Measurements from ENCODE around the gene DNAAF2.

DNAAF2 gene

DNA sequence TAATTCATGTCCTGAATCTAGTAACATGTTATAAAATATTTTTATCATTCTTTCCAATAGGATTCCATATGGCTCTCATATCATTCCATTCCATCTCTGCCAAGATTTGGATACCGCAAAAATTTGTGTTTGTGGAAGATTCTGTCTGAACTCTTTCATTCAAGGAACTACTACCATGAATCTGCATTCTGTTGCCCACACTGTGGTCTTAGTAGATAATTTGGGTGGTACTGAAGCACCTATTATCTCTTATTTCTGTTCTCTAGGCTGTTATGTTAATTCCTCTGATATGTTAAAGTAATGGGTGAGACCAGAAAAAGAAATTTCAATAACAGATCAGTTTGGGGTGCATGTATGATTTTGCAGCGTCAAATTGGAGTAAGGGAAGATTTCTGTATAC is 20.8 kb downstream of the DNAAF2 start:
- Histone ChIP-seq H3K27ac (no peak overlapping the region), H3K4me1 (ENCODE audit: control insufficient read depth in 1 of 2, insufficient read depth in 1 of 2, low read depth in 1 of 2, low read length in 1 of 2) (peaks cover 7 to 8% of the 10 kb centered on the region in 2 experiments), H3K4me3 (ENCODE audit: low read depth in 1 of 2, low read length in 1 of 2) (no peak overlapping the region), H3K36me3 (peaks cover 25% of the 10 kb centered on the region), H3K27me3 (no peaks in the 10 kb centered on the region), H3K9me3 (no peaks in the 10 kb centered on the region)
- TF ChIP-seq CTCF (IDR thresholded peaks at IDR 0.05), result no peak

DNA sequence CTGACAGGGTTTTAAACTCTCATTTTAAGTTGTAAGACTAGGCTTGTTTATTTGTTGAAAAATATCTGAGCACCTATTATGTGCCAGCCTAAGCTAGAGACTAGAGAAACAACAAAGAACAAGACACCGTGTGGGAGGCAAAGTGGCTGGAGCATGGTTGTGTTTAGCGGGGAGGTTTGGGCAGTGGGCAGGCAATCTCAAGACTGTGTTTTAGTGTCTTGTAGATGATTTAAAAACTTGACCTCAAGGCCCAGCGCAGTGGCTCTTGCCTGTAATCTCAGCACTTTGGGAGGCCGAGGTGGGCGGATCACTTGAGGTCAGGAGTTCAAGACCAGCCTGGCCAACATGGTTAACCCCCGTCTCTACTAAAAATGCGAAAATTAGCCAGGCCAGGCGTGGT is 22.4 kb downstream of the DNAAF2 start:
- H3K4me1 ChIP-seq (ENCODE audit: control insufficient read depth in 1 of 2, insufficient read depth in 1 of 2, low read depth in 1 of 2, low read length in 1 of 2), result no peaks in the 10 kb centered on the region

DNA sequence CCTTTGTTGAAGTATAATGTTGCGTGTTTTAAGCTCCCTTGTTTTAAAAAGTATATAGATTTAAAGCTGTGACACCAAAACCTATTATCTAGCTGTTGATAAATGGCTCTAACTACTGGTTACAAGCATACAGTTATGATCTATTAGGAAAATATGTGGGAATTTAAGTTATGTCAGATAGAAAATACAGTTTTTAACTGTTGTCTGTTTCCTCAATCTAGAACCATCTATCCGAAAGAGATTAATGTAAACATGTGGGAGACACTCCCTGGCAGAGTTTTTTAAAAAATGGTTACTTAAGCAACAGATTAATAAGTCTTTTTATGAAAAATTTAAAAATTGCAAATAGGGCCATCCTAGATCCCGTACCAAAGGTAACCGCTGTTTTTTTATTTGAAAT is 22.8 kb downstream of the DNAAF2 start:
- no peak for TF ChIP-seq CTCF (IDR thresholded peaks at IDR 0.05)
- Histone ChIP-seq H3K27ac (no peak overlapping the region), H3K9me3 (no peaks in the 10 kb centered on the region), H3K4me1 (ENCODE audit: control insufficient read depth in 1 of 2, insufficient read depth in 1 of 2, low read depth in 1 of 2, low read length in 1 of 2) (no peaks in the 10 kb centered on the region), H3K27me3 (no peaks in the 10 kb centered on the region), H3K4me3 (ENCODE audit: low read depth in 1 of 2, low read length in 1 of 2) (no peak overlapping the region), H3K36me3 (peaks cover 14% of the 10 kb centered on the region)

More for the DNA sequence above, 22.4 kb downstream of the DNAAF2 start:
- no peaks in the 10 kb centered on the region for H3K27me3 ChIP-seq
- no peak for TF ChIP-seq CTCF (IDR thresholded peaks at IDR 0.05)
- no peaks in the 10 kb centered on the region for H3K9me3 ChIP-seq
- H3K36me3 ChIP-seq, result peaks cover 14% of the 10 kb centered on the region
- no peak overlapping the region for H3K4me3 ChIP-seq (ENCODE audit: low read depth in 1 of 2, low read length in 1 of 2)
- H3K27ac ChIP-seq, result no peak overlapping the region

- Histone ChIP-seq H3K4me1 (ENCODE audit: control insufficient read depth in 1 of 2, insufficient read depth in 1 of 2, low read depth in 1 of 2, low read length in 1 of 2) (no peaks in the 10 kb centered on the region), H3K36me3 (peaks cover 14% of the 10 kb centered on the region), H3K27ac (no peak overlapping the region), H3K9me3 (no peaks in the 10 kb centered on the region), H3K4me3 (ENCODE audit: low read depth in 1 of 2, low read length in 1 of 2) (no peak overlapping the region), H3K27me3 (no peaks in the 10 kb centered on the region)
- TF ChIP-seq CTCF (IDR thresholded peaks at IDR 0.05), result no peak
Measured at GRCh38 chr14:49607583-49607982, 27.5 kb downstream of the DNAAF2 start.

GRCh38 chr14:49598485-49599300 is 36.4 kb downstream of the DNAAF2 start, which contains the start of gene LRR1:
LRR1 (plus strand) TSS chr14:49598940; CDS start chr14:49599021, 81 bp downstream.
- Histone ChIP-seq H3K4me1 (ENCODE audit: control insufficient read depth in 1 of 2, insufficient read depth in 1 of 2, low read depth in 1 of 2, low read length in 1 of 2) (peaks cover 14 to 24% of the 10 kb centered on the region in 2 experiments), H3K27me3 (no peaks in the 10 kb centered on the region), H3K36me3 (peaks cover 4% of the 10 kb centered on the region), H3K9me3 (no peaks in the 10 kb centered on the region), H3K27ac (peak within 1 kb of the TSS; percentile 94), H3K4me3 (ENCODE audit: low read depth in 1 of 2, low read length in 1 of 2) (peak within 1 kb of the TSS; percentile 70 to 84)
- TF ChIP-seq CTCF (IDR thresholded peaks at IDR 0.05), result peak; percentile 40
